Measurements from ENCODE around the gene AK9.

Gene AK9

DNA sequence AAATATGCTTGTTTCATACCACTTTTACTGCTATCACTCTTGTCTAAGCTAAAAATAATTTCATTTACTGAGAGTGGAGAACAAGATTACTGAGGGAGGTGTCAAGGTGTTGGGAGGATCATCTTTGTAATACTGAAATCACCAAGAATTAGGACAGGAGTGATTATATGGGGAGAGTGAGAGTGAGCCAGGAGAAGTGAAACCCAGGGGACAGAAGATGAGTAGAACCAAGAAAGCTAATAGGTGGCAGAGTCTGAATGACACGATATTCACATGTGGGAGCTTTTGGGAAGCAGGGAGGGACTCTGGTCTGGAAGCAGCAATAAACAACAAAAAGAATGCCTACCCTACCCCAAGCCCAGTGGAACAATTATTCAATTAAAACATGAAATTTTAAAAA lies 58.6 kb downstream of the AK9 start:
- Mint-ChIP-seq H3K4me1 (no peaks in the 10 kb centered on the region), H3K9me3 (no peaks in the 10 kb centered on the region), H3K27ac (no peak overlapping the region), H3K36me3 (ENCODE audit: low read depth) (peaks cover 7% of the 10 kb centered on the region), H3K4me3 (no peak overlapping the region), H3K27me3 (ENCODE audit: low read depth, poor library complexity) (peaks cover 12% of the 10 kb centered on the region)
- TF ChIP-seq CTCF (IDR thresholded peaks at IDR 0.05), result no peak
- no peak for DNase-seq

DNA sequence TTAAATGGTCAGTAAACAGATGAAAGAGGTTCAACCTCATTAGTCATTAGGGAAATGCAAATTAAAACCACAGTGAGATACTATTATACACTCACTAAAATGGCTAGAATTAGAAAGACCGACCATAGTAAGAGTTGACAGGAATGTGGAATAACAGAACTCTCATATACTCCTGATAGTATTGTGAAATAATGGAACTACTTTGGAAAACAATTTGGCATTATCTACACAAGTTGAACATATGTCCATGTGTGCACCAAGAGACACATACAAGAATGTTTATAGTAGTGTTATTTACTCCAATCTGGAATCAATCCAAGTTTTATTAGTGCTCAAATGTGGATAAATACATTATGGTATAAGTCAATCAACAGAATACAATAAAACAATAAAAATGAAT lies 59.6 kb downstream of the AK9 start:
- Mint-ChIP-seq H3K4me3 (no peak overlapping the region), H3K27ac (no peak overlapping the region), H3K9me3 (peaks cover under 1% of the 10 kb centered on the region), H3K36me3 (ENCODE audit: low read depth) (peaks cover 7% of the 10 kb centered on the region), H3K4me1 (no peaks in the 10 kb centered on the region), H3K27me3 (ENCODE audit: low read depth, poor library complexity) (peaks cover 8% of the 10 kb centered on the region)
- DNase-seq, result no peak
- no peak for TF ChIP-seq CTCF (IDR thresholded peaks at IDR 0.05)

GRCh38 chr6:109628158-109629000 lies 62.6 kb downstream of the AK9 start:
- peaks cover 5% of the 10 kb centered on the region for H3K27me3 Mint-ChIP-seq (ENCODE audit: low read depth, poor library complexity)
- TF ChIP-seq CTCF (IDR thresholded peaks at IDR 0.05), result no peak
- peaks cover 10% of the 10 kb centered on the region for H3K9me3 Mint-ChIP-seq
- DNase-seq, result no peak
- H3K36me3 Mint-ChIP-seq (ENCODE audit: low read depth), result peaks cover 7% of the 10 kb centered on the region
- no peaks in the 10 kb centered on the region for H3K4me1 Mint-ChIP-seq
- no peak overlapping the region for H3K4me3 Mint-ChIP-seq
- H3K27ac Mint-ChIP-seq, result no peak overlapping the region

DNA sequence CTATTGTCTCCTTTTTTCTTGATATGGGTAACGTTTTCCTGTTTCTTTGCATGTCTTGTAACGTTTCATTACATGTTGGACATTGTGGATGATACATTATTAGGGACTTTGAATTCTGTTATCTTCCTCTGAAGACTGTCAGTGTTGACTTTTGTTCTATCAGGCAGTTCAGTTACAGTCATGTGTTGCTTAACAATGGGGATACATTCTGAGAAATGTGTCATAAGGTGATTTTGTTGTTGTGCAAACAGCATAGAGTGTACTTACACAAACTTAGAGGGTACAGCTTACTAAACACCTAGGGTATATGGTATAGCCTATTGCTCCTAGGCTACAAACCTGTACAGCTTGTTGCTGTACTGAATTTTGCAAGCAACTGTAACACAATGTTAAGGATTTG lies 64.7 kb downstream of the AK9 start:
- Mint-ChIP-seq H3K4me1 (no peaks in the 10 kb centered on the region), H3K4me3 (no peak overlapping the region), H3K27ac (no peak overlapping the region), H3K27me3 (ENCODE audit: low read depth, poor library complexity) (peaks cover 5% of the 10 kb centered on the region), H3K9me3 (peaks cover 10% of the 10 kb centered on the region), H3K36me3 (ENCODE audit: low read depth) (no peaks in the 10 kb centered on the region)
- DNase-seq, result no peak
- TF ChIP-seq CTCF (IDR thresholded peaks at IDR 0.05), result no peak

DNA sequence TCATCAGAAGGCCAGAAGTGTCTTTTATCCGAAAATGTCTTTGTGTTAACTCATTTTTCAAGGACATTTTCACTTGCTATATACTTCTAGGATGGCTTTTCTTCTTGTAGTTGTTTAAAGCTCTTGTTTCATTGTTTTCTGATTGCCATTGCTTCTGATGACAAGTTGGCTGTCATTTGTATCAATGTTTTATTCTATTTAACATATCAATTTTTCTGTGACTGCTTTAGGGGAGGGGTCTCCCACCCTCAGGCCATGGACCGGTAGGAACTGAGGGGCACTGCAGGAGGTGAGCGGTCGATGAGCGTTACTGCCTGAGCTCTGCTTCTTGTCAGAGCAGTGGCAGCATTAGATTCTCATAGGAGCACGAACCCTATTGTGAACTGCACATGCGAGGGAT lies 65.8 kb downstream of the AK9 start:
- H3K4me1 Mint-ChIP-seq, result no peaks in the 10 kb centered on the region
- H3K36me3 Mint-ChIP-seq (ENCODE audit: low read depth), result no peaks in the 10 kb centered on the region
- H3K9me3 Mint-ChIP-seq, result peaks cover 10% of the 10 kb centered on the region
- H3K27me3 Mint-ChIP-seq (ENCODE audit: low read depth, poor library complexity), result peaks cover 5% of the 10 kb centered on the region
- H3K4me3 Mint-ChIP-seq, result no peak overlapping the region
- no peak for TF ChIP-seq CTCF (IDR thresholded peaks at IDR 0.05)
- H3K27ac Mint-ChIP-seq, result no peak overlapping the region
- DNase-seq, result no peak

DNA sequence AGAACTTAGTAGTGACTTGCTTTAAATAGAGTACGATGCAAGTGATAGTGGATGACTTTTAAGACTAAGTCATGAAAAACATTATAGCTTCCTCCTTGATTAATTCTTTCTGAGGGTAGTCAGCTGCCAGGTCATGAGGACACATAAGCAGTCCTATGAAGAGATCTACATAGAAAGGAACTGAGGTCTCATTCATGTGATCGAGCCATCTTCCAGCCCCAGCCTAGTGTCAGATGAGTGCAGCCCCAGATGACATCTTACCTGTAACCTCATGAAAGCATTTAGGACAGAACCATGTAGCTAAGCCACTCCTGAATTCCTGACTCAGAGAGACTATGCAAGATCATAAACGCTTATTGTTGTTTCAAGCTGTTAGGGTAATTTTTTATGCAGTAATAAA lies 67.7 kb downstream of the AK9 start:
- Mint-ChIP-seq H3K4me1 (no peaks in the 10 kb centered on the region), H3K4me3 (no peak overlapping the region), H3K36me3 (ENCODE audit: low read depth) (no peaks in the 10 kb centered on the region), H3K27me3 (ENCODE audit: low read depth, poor library complexity) (peaks cover 5% of the 10 kb centered on the region), H3K9me3 (peaks cover 10% of the 10 kb centered on the region), H3K27ac (no peak overlapping the region)
- no peak for DNase-seq
- no peak for TF ChIP-seq CTCF (IDR thresholded peaks at IDR 0.05)
